WI38 (cell line): ENCODE results near the gene FAXC.

Experiments used
- H3K4me3 ChIP-seq: 2 replicates; pipeline ENCODE4 v1.5.1; 2011; ENCODE audit warnings: low read depth, mild to moderate bottlenecking, control low read depth, low read length
- CTCF ChIP-seq: IDR thresholded peaks from 2 replicates; pipeline ENCODE4 v1.5.1; 2012; ENCODE audit warnings: low read depth, mild to moderate bottlenecking, control low read depth, low read length

The FAXC gene

GRCh38 chr6:99349171-99350141, at the start of gene FAXC:
FAXC (minus strand) TSS chr6:99349674; CDS start chr6:99349372, 302 bp downstream.
- H3K4me3 ChIP-seq: peak within 1 kb of the TSS; percentile 57
- no peak for TF ChIP-seq CTCF

DNA sequence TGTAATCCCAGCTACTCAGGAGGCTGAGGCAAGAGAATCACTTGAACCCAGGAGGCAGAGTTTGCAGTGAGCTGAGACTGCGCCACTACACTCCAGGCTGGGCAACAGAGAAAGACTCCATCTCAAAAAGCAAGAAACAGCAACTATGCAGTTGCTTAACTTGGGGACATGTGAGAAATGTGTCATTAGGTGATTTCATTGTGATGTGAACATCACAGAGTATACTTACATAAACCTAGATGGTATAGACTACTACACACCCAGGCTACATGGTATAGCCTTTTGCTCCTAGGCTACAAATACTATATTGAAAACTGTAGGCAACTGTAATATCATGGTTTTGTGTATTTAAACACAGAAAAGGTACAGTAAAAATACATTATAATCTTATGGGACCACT, 47.8 kb upstream of the FAXC start:
- TF ChIP-seq CTCF: no peak
- no peak overlapping the region for H3K4me3 ChIP-seq

DNA sequence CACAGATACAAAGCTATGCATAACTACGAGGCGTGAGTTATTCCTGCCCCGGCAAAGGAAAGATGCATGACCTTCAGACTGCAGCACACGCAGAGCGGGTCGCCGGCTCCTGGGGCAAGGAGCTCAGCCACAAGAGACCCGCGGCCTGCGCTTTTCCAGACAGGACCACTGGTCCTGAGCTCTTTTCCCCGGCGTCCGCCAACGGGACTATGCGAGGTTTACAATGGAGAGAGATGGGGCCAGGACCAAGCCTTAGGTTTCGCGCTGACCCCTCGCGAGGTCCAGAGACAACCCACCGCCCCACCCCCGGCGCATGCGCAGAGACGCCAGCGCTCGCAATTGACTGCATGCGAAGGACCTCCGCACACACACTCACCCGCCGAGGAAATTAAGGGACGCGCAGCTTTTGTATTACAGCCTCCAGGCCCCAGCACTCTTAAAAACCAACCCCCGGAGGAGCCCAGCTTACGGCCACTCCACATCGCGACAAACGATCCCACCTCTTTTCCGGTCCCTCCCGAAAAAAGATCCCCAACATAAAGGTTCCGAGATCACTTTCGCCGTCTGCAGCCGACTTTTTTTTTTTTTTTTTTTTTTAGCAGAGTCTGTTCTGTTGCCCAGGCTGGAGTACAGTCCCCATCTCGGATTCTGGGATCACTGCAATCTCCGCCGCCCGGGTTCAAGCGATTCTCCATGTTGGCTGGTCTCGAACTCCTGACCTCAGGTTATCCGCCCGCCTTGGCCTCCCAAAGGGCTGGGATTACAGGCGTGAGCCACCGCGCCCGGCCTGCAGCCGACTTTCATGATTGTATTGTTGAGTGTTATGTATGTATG, 44.4 kb upstream of the FAXC start, which contains the start of gene COQ3:
Gene COQ3 (minus strand): TSS at position 498 of the 834 bp plus-strand sequence. CDS start 16 bp downstream, at position 482.
- TF ChIP-seq CTCF: no peak
- peak within 1 kb of the TSS; percentile 83 for H3K4me3 ChIP-seq

DNA sequence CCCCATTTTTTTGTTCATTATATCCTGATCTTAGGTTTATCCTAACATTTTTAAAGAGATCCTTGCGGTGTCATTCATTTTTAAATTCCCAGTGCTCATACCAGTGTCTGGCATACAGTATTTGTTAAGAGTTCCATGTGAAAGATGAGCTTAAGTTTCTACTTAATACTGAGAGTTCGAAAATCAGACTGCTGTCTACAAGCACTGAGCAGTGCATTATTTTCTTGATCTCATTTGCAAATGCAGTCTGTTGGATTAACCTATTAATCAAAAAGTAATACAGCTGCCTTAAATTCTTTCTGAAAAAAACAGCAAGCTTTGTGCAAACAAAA, 43.9 kb upstream of the FAXC start:
- peak overlapping the region; percentile 83 for H3K4me3 ChIP-seq

DNA sequence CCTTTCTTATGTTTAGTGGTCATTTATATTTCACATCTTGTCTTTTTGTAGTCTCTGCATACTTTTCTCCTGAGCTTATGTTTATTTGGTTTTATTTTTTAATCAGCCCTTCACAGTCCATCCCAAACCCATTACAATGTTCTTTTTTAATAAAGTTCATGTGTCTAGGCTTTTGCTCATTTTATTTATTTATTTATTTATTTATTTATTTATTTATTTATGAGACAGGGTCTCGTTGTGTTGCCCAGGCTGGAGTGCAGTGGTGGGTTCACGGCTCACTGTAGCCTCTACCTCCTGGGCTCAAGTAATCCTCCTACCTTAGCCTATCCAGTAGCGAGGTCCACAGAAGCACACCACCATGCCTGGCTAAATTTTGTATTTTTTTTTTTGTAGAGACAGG, 41.4 kb upstream of the FAXC start:
- H3K4me3 ChIP-seq: no peak overlapping the region
- no peak for TF ChIP-seq CTCF

More for the DNA sequence above, 43.9 kb upstream of the FAXC start:
- no peak for TF ChIP-seq CTCF

DNA sequence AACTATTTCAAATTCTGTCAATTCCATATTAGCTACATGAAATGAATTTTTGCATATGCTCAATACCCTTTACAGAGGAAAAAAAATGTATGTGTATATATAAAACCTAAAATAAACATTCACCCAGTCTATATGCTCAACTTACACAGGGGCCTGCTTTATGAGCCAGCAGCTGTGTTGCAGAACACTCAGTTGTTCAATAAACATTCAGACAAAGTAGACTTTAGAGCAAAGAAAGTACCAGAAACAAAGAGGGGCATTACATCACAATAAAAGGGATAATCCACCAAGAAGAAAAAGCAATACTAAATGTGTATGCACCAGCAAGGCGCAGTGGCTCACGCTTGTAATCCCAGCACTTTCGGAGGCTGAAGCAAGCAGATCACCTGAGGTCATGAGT, 35.0 kb upstream of the FAXC start:
- TF ChIP-seq CTCF: no peak
- no peak overlapping the region for H3K4me3 ChIP-seq
